SK-N-SH (cell line): ENCODE measurements around the gene HHIPL1. TPM values are rescaled to one million over a fixed set of nuclear protein-coding genes. Genes with fewer than 3 reads are reported as not detected.

ENCODE experiments used
- CTCF ChIA-PET: fragments of 300-600, 350-600 bp; formaldehyde crosslinking; extraction: SDS; loops from one replicate; lab custom pipeline; 2021; lab: Yijun Ruan, JAX
- POLR2A ChIA-PET: fragments of 350-600 bp; sonication (Branson Sonifier 250); formaldehyde crosslinking; extraction: SDS; loops from one replicate; lab custom pipeline; 2020; ENCODE audit warnings: antibody characterized with exemption, inconsistent platforms; lab: Yijun Ruan, JAX
- DNase-seq: peaks from one replicate; pipeline ENCODE4 v3.0.0; 2012
- H2AFZ ChIP-seq: fragments of 200-600 bp; sonication (generic); 2 replicates; pipeline ENCODE4 v1.8.1; 2016; ENCODE audit warnings: antibody characterized with exemption, mild to moderate bottlenecking, low read depth
- H3F3A ChIP-seq: fragments of 200-600 bp; sonication (generic); replicated peaks from 2 replicates; pipeline ENCODE3; 2016; ENCODE audit warnings: antibody characterized with exemption, mild to moderate bottlenecking; ENCODE audit not compliant: insufficient read depth
- H3K27ac ChIP-seq, 2 experiments: fragments of 200-500 bp in 1 of 2; fragments of 200-600 bp in 1 of 2; sonication (Bioruptor generic) in 1 of 2; sonication (generic), shearing (Covaris generic) in 1 of 2; 2 replicates each; pipeline versions ENCODE4 v1.5.1 to v1.6.1; 2014 to 2016; ENCODE audit warnings: low read depth in 2 of 2, inconsistent platforms in 1 of 2, low read length in 1 of 2, mild to moderate bottlenecking in 1 of 2, mixed read lengths in 1 of 2
- H3K27me3 ChIP-seq: fragments of 200-600 bp; sonication (generic), shearing (Covaris generic); 2 replicates; pipeline ENCODE4 v1.6.1; 2016; ENCODE audit warnings: mixed run types; ENCODE audit not compliant: insufficient read depth
- H3K36me3 ChIP-seq, 2 experiments: fragments of 200-500 bp in 1 of 2; fragments of 200-600 bp in 1 of 2; sonication (Bioruptor generic) in 1 of 2; sonication (generic) in 1 of 2; replicated peaks in 1 of 2; 2 replicates each; pipeline versions ENCODE3 to v1.5.1; 2014 to 2016; ENCODE audit warnings: low read length in 1 of 2, mild to moderate bottlenecking in 1 of 2; ENCODE audit not compliant: insufficient read depth in 2 of 2, control insufficient read depth in 1 of 2
- H3K4me1 ChIP-seq, 2 experiments: fragments of 200-500 bp in 1 of 2; fragments of 200-600 bp in 1 of 2; sonication (Bioruptor generic) in 1 of 2; sonication (generic), shearing (Covaris generic) in 1 of 2; 2 replicates each; pipeline versions ENCODE4 v1.5.1 to v1.6.1; 2014 to 2016; ENCODE audit warnings: low read depth in 1 of 2, low read length in 1 of 2, mixed run types in 1 of 2; ENCODE audit not compliant: insufficient read depth in 2 of 2, control insufficient read depth in 1 of 2
- H3K4me2 ChIP-seq: fragments of 200-600 bp; sonication (generic), shearing (Covaris generic); 2 replicates; pipeline ENCODE4 v1.6.1; 2017; ENCODE audit warnings: mixed run types
- H3K4me3 ChIP-seq, 2 experiments: fragments of 200-500 bp in 1 of 2; fragments of 200-600 bp in 1 of 2; sonication (Bioruptor generic) in 1 of 2; sonication (generic), shearing (Covaris generic) in 1 of 2; 2 replicates each; pipeline versions ENCODE4 v1.5.1 to v1.8.1; 2014 to 2016; ENCODE audit warnings: low read depth in 2 of 2, inconsistent platforms in 1 of 2, low read length in 1 of 2, mild to moderate bottlenecking in 1 of 2, mixed read lengths in 1 of 2, moderate library complexity in 1 of 2
- H3K79me2 ChIP-seq: fragments of 200-600 bp; sonication (generic); 2 replicates; pipeline ENCODE4 v1.8.1; 2017; ENCODE audit warnings: mild to moderate bottlenecking; ENCODE audit not compliant: insufficient read depth
- H3K9ac ChIP-seq: fragments of 200-600 bp; sonication (generic); 2 replicates; pipeline ENCODE4 v1.6.1; 2017; ENCODE audit warnings: mixed run types
- H3K9me2 ChIP-seq: fragments of 200-600 bp; sonication (generic); 2 replicates; pipeline ENCODE4 v1.6.1; 2017; ENCODE audit warnings: mixed run types
- H3K9me3 ChIP-seq: fragments of 200-600 bp; sonication (generic); 2 replicates; pipeline ENCODE4 v1.6.1; 2017; ENCODE audit warnings: mixed run types, mild to moderate bottlenecking, moderate library complexity
- H4K20me1 ChIP-seq: fragments of 200-600 bp; sonication (generic); 2 replicates; pipeline ENCODE4 v1.6.1; 2017; ENCODE audit warnings: mild to moderate bottlenecking, mixed run types; ENCODE audit not compliant: insufficient read depth
- CHD2 ChIP-seq: fragments of 150-350 bp; IDR thresholded peaks from 2 replicates; pipeline ENCODE4 v1.6.1; 2018; ENCODE audit warnings: low read length; ENCODE audit not compliant: partially characterized antibody
- ELF1 ChIP-seq: IDR thresholded peaks from 2 replicates; pipeline ENCODE4 v1.4.0; 2012
- EP300 ChIP-seq, 2 experiments: IDR thresholded peaks; 2 replicates each; pipeline versions ENCODE4 v1.4.0 to v1.6.1; 2012; ENCODE audit warnings: borderline replicate concordance in 1 of 2, low read depth in 1 of 2, low read length in 1 of 2
- EZH2phosphoT487 ChIP-seq: fragments of 200-600 bp; sonication (generic); IDR thresholded peaks from 2 replicates; pipeline ENCODE4 v1.6.1; 2017; ENCODE audit warnings: low read depth, mixed run types, mild to moderate bottlenecking, antibody characterized with exemption, moderate library complexity, borderline replicate concordance
- FOXJ3 ChIP-seq: sonication (generic); formaldehyde crosslinking; IDR thresholded peaks from 2 replicates; pipeline ENCODE4 v1.5.1; 2020; ENCODE audit warnings: mild to moderate bottlenecking, missing genetic modification reagents
- FOXM1 ChIP-seq: IDR thresholded peaks from 2 replicates; pipeline ENCODE4 v1.4.0; 2012; ENCODE audit warnings: low read depth, mild to moderate bottlenecking
- GATA2 ChIP-seq: sonication (generic); formaldehyde crosslinking; IDR thresholded peaks from 2 replicates; pipeline ENCODE4 v1.5.0; 2020; ENCODE audit warnings: mild to moderate bottlenecking, missing genetic modification reagents
- MEF2A ChIP-seq: IDR thresholded peaks from 2 replicates; pipeline ENCODE4 v1.4.0; 2012; ENCODE audit warnings: low read depth, borderline replicate concordance
- MXI1 ChIP-seq: IDR thresholded peaks from 2 replicates; pipeline ENCODE4 v1.6.1; 2012; ENCODE audit warnings: mild to moderate bottlenecking, low read depth, low read length, improper control_type of control experiment
- NRF1 ChIP-seq: IDR thresholded peaks from 2 replicates; pipeline ENCODE4 v1.6.1; 2012; ENCODE audit warnings: low read depth, mild to moderate bottlenecking, low read length
- POLR2AphosphoS5 ChIP-seq: IDR thresholded peaks from 2 replicates; pipeline ENCODE4 v1.6.1; 2012; ENCODE audit warnings: low read depth, low read length
- RFX5 ChIP-seq: IDR thresholded peaks from 2 replicates; pipeline ENCODE4 v1.6.1; 2012; ENCODE audit warnings: mild to moderate bottlenecking, improper control_type of control experiment, low read length
- RXRA ChIP-seq: IDR thresholded peaks from 2 replicates; pipeline ENCODE4 v1.4.0; 2012; ENCODE audit warnings: low read depth, mild to moderate bottlenecking, borderline replicate concordance
- TCF12 ChIP-seq: IDR thresholded peaks from 2 replicates; pipeline ENCODE4 v1.4.0; 2012
- YY1 ChIP-seq: IDR thresholded peaks from 2 replicates; pipeline ENCODE4 v1.4.0; 2012; ENCODE audit warnings: low read depth, mild to moderate bottlenecking
- ZBTB33 ChIP-seq: IDR thresholded peaks from 2 replicates; pipeline ENCODE4 v1.4.0; 2012; ENCODE audit warnings: low read depth, borderline replicate concordance
- WGBS: methylation state at CpG from one replicate; pipeline ENCODE4 v1.1.6; 2017; ENCODE audit warnings: low lambda C conversion rate; 5-methylcytosine and 5-hydroxymethylcytosine counted together
- polyA plus RNA-seq, 3 experiments: library from polyadenylated mRNA; depleted of rRNA; stranded (reverse); fragments of >200 nt; gene quantifications; 2 replicates each; pipeline ENCODE4 v1.2.3, GENCODE V29; 2012
- TF ChIP-seq, protein P1 (sequence below): fragments of 150-350 bp; IDR thresholded peaks from 2 replicates; pipeline ENCODE4 v1.6.1; 2017; ENCODE audit warnings: antibody characterized with exemption, low read length, low read depth, borderline replicate concordance
- TF ChIP-seq, protein P2 (sequence below): IDR thresholded peaks from 2 replicates; pipeline ENCODE4 v1.4.0; 2012; ENCODE audit warnings: low read depth, borderline replicate concordance
- TF ChIP-seq, protein P3 (sequence below): IDR thresholded peaks from 2 replicates; pipeline ENCODE4 v1.6.1; 2012; ENCODE audit warnings: mild to moderate bottlenecking, low read depth, low read length, moderate library complexity
- TF ChIP-seq, protein P4 (sequence below): IDR thresholded peaks from 2 replicates; pipeline ENCODE4 v1.4.0; 2012; ENCODE audit warnings: low read depth

The HHIPL1 gene
- polyA plus RNA-seq, 1 of the 3 experiments (the other 2 are of a cell fraction): 0.02 TPM

GRCh38 chr14:99704037-99704436 is 59.1 kb downstream of the HHIPL1 start:
- Histone ChIP-seq H2AFZ (no peak overlapping the region), H3K4me3 (no peak overlapping the region), H3F3A (no peaks in the 10 kb centered on the region), H3K4me1 (no peaks in the 10 kb centered on the region), H3K9me3 (0 out of 2 replicates have a peak, but pooled peaks cover 4% of the 10 kb centered on the region), H4K20me1 (no peaks in the 10 kb centered on the region), H3K27ac (no peak overlapping the region), H3K9me2 (no peaks in the 10 kb centered on the region), H3K9ac (no peak overlapping the region), H3K27me3 (no peaks in the 10 kb centered on the region), H3K36me3 (no peaks in the 10 kb centered on the region), H3K4me2 (no peak overlapping the region), H3K79me2 (no peaks in the 10 kb centered on the region)
- TF ChIP-seq RFX5 (no peak), CHD2 (no peak), EZH2phosphoT487 (no peak), MEF2A (no peak), ZBTB33 (no peak), NRF1 (no peak), FOXM1 (no peak), TCF12 (no peak), YY1 (no peak), GATA2 (CRISPR knock-in tag) (no peak), FOXJ3 (CRISPR knock-in tag) (no peak), MXI1 (no peak), RXRA (no peak), POLR2AphosphoS5 (no peak), ELF1 (no peak), EP300 (IDR thresholded peaks at IDR 0.05; ENCODE audit: borderline replicate concordance in 1 of 2, low read depth in 1 of 2, low read length in 1 of 2) (no peak)
- TF ChIP-seq, protein P1, sequence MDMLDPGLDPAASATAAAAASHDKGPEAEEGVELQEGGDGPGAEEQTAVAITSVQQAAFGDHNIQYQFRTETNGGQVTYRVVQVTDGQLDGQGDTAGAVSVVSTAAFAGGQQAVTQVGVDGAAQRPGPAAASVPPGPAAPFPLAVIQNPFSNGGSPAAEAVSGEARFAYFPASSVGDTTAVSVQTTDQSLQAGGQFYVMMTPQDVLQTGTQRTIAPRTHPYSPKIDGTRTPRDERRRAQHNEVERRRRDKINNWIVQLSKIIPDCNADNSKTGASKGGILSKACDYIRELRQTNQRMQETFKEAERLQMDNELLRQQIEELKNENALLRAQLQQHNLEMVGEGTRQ: no peak
- TF ChIP-seq, protein P2, sequence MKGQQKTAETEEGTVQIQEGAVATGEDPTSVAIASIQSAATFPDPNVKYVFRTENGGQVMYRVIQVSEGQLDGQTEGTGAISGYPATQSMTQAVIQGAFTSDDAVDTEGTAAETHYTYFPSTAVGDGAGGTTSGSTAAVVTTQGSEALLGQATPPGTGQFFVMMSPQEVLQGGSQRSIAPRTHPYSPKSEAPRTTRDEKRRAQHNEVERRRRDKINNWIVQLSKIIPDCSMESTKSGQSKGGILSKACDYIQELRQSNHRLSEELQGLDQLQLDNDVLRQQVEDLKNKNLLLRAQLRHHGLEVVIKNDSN: no peak
- TF ChIP-seq, protein P3, sequence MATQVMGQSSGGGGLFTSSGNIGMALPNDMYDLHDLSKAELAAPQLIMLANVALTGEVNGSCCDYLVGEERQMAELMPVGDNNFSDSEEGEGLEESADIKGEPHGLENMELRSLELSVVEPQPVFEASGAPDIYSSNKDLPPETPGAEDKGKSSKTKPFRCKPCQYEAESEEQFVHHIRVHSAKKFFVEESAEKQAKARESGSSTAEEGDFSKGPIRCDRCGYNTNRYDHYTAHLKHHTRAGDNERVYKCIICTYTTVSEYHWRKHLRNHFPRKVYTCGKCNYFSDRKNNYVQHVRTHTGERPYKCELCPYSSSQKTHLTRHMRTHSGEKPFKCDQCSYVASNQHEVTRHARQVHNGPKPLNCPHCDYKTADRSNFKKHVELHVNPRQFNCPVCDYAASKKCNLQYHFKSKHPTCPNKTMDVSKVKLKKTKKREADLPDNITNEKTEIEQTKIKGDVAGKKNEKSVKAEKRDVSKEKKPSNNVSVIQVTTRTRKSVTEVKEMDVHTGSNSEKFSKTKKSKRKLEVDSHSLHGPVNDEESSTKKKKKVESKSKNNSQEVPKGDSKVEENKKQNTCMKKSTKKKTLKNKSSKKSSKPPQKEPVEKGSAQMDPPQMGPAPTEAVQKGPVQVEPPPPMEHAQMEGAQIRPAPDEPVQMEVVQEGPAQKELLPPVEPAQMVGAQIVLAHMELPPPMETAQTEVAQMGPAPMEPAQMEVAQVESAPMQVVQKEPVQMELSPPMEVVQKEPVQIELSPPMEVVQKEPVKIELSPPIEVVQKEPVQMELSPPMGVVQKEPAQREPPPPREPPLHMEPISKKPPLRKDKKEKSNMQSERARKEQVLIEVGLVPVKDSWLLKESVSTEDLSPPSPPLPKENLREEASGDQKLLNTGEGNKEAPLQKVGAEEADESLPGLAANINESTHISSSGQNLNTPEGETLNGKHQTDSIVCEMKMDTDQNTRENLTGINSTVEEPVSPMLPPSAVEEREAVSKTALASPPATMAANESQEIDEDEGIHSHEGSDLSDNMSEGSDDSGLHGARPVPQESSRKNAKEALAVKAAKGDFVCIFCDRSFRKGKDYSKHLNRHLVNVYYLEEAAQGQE: no peak
- TF ChIP-seq, protein P4, sequence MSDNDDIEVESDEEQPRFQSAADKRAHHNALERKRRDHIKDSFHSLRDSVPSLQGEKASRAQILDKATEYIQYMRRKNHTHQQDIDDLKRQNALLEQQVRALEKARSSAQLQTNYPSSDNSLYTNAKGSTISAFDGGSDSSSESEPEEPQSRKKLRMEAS: no peak
- ChIA-PET POLR2A (no interaction called here), CTCF (interaction anchor here (1.2 kb wide), 1 partner anchor 16 kb away, joined by 3 read pairs; no protein-coding TSS in a partner anchor)
- no peak for DNase-seq
- 78% methylated on average over 2 of the region's 2 CpGs for WGBS
